Left ventricle myocardium inferior (tissue), 1 donor: ENCODE measurements around the gene ANKRD24. TPM values are rescaled to one million over a fixed set of nuclear protein-coding genes. Genes with fewer than 3 reads are reported as not detected.

Experiments used
- DNase-seq: peaks from one replicate; pipeline ENCODE4 v3.0.0-alpha.2; 2020
- H3K27ac ChIP-seq: fragments of 200-600 bp; replicated peaks from 2 replicates; pipeline ENCODE4 v1.8.0; 2021
- H3K27me3 ChIP-seq: fragments of 200-600 bp; 2 replicates; pipeline ENCODE4 v1.8.0; 2021; ENCODE audit warnings: low read depth
- H3K36me3 ChIP-seq: fragments of 200-600 bp; 2 replicates; pipeline ENCODE4 v1.8.0; 2021
- H3K4me1 ChIP-seq: fragments of 200-600 bp; 2 replicates; pipeline ENCODE4 v1.8.0; 2021
- H3K4me3 ChIP-seq: fragments of 200-600 bp; 2 replicates; pipeline ENCODE4 v1.8.0; 2021; ENCODE audit warnings: mild to moderate bottlenecking, moderate library complexity
- H3K9me3 ChIP-seq: fragments of 200-600 bp; replicated peaks from 2 replicates; pipeline ENCODE4 v1.8.0; 2021
- CTCF ChIP-seq: fragments of 200-600 bp; IDR thresholded peaks from 2 replicates; pipeline ENCODE4 v1.8.0; 2021; ENCODE audit warnings: antibody characterized with exemption, mild to moderate bottlenecking, borderline replicate concordance
- intact Hi-C: fragments of 100-400 bp; cut with micrococcal nuclease; formaldehyde crosslinking; loops from one replicate; pipeline ENCODE4 v1.11.0; 2022
- total RNA-seq: library from RNA; stranded (reverse); fragmentation: NEBNext Ultra II Directional; extraction: Animal tissue kit (Norgen Biotek cat#: 25700); gene quantifications from one replicate; pipeline ENCODE4 v1.2.1, GENCODE V29; 2021
- donor health status: DM: no; HTN: yes; CAD: no; lungs with severe emphysema.

Gene ANKRD24
- total RNA-seq, 1 donor from 2014 or later: 0.22 TPM

GRCh38 chr19:4197228-4197624, 14.7 kb downstream of the ANKRD24 start:
- H3K36me3 ChIP-seq: no peaks in the 10 kb centered on the region
- peaks cover 80% of the 10 kb centered on the region for H3K27me3 ChIP-seq
- DNase-seq: no peak
- H3K9me3 ChIP-seq: no peaks in the 10 kb centered on the region
- TF ChIP-seq CTCF: no peak
- H3K4me1 ChIP-seq: peaks cover 7% of the 10 kb centered on the region
- intact Hi-C loops: no loop called here
- H3K4me3 ChIP-seq: no peak overlapping the region
- no peak overlapping the region for H3K27ac ChIP-seq

DNA sequence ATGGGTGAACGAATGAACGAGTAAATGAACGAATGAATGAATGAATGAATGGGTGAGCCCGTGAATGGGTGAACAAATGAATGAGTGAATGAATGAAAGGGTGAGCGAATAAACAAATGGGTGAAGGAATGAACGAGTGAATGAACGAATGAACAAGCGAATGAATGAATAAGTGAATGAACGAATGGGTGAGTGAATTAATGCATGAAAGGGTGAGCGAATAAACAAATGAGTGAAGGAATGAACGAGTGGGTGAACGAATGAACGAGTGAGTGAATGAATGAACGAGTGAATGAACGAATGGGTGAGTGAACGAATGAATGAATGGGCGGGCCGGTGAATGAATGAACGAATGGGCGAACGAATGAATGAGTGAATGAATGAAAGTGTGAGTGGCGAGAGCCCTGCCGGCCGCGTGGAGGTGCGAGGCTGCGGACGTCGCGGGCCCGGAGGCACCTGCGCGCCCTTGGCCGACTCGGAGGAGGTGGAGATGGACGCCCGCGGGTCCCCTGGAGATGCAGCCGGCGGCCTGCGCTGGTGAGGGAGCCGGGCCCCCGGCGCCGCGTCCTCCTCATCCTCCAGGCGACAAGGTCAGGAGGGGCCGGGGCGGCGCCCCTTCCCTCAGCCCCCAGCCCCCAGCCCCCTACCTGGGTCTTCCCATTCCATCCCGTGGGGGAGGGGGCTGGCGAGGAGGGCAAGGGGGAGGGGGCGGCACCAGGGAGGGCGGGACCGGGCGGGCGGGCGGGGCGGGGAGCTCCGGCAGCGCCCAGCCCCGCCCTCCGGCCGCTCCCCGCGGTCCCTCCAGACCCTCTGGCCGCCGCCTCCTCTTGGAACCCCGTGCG, 15.4 kb downstream of the ANKRD24 start:
- H3K27me3 ChIP-seq: peaks cover 74% of the 10 kb centered on the region
- TF ChIP-seq CTCF: no peak
- H3K27ac ChIP-seq: no peak overlapping the region
- intact Hi-C loops: no loop called here
- H3K9me3 ChIP-seq: no peaks in the 10 kb centered on the region
- no peak for DNase-seq
- peak overlapping the region; percentile 17 for H3K4me3 ChIP-seq
- no peaks in the 10 kb centered on the region for H3K36me3 ChIP-seq
- peaks cover 7% of the 10 kb centered on the region for H3K4me1 ChIP-seq

- H3K27me3 ChIP-seq: peaks cover 66% of the 10 kb centered on the region
- TF ChIP-seq CTCF: no peak
- DNase-seq: no peak
- intact Hi-C loops: no loop called here
- H3K4me3 ChIP-seq: peak overlapping the region; percentile 17
- H3K36me3 ChIP-seq: no peaks in the 10 kb centered on the region
- H3K27ac ChIP-seq: no peak overlapping the region
- H3K9me3 ChIP-seq: no peaks in the 10 kb centered on the region
- H3K4me1 ChIP-seq: peaks cover 7% of the 10 kb centered on the region
These were observed 16.1 kb downstream of the ANKRD24 start for GRCh38 chr19:4198467-4199126.

GRCh38 chr19:4199699-4200293, 17.3 kb downstream of the ANKRD24 start:
- no peak overlapping the region for H3K4me3 ChIP-seq
- H3K9me3 ChIP-seq: no peaks in the 10 kb centered on the region
- DNase-seq: no peak
- H3K36me3 ChIP-seq: no peaks in the 10 kb centered on the region
- intact Hi-C loops: no loop called here
- no peak overlapping the region for H3K27ac ChIP-seq
- H3K4me1 ChIP-seq: peaks cover 12% of the 10 kb centered on the region
- no peak for TF ChIP-seq CTCF
- peaks cover 54% of the 10 kb centered on the region for H3K27me3 ChIP-seq

- H3K4me3 ChIP-seq: no peak overlapping the region
- TF ChIP-seq CTCF: no peak
- no peak overlapping the region for H3K27ac ChIP-seq
- no peaks in the 10 kb centered on the region for H3K9me3 ChIP-seq
- H3K36me3 ChIP-seq: no peaks in the 10 kb centered on the region
- DNase-seq: no peak
- H3K27me3 ChIP-seq: peaks cover 42% of the 10 kb centered on the region
- peaks cover 18% of the 10 kb centered on the region for H3K4me1 ChIP-seq
- intact Hi-C loops: no loop called here
These were observed 18.6 kb downstream of the ANKRD24 start for GRCh38 chr19:4200940-4201542.
